Measurements from ENCODE around the gene KHNYN. TPM values are rescaled to one million over a fixed set of nuclear protein-coding genes. Genes with fewer than 3 reads are reported as not detected.
A peak's percentile ranks its signal among the peaks of the same experiment; 100 is the strongest.

The KHNYN gene
- total RNA-seq, 1 experiment from 2014 or later: 63.0 TPM

DNA sequence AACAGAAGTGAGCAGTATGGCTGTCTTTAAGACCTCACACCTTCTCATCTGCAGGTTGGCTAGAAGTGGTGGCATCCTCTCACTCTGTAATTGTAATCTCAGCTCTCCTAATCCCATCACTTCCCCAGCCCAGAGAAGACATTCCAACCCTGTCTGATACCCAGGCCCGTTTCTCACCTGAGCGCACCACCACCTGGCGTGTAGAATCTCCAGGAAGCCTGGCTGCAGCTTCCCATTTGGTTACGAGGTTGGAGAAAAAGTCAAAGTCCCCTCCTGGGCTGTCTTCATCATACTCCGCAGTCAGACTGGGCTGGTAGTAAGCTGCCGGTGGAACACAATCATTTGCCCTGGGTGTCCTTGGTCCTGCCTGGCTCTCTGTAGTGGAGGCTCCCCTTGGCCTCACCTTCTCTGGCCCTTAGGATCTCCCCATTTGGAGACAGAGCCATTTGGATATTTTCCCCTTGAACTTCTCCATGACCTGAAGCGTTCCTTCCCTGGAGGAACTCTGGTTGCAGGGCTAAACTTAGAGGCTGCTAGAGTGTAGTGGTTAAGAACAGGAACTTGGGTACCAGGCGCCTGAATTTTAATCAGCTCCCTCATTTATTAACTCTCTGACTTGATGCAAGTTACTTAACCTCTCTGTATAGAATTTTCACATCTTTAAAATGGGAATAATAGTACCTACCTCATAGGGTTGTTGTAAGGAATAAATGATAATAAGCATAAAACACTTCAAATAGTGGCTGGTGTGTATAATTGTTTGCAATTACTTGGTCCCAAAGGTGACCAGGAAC, 11.0 kb downstream of the KHNYN start:
- BruUV-seq (replicated peaks): no TSS peak
- Mint-ChIP-seq H3K4me3 (ENCODE audit: unreplicated experiment) (peak overlapping the region; percentile 78), H3K9me3 (ENCODE audit: unreplicated experiment) (no peaks in the 10 kb centered on the region), H3K36me3 (ENCODE audit: insufficient read depth, unreplicated experiment) (peaks cover 65% of the 10 kb centered on the region), H3K27ac (ENCODE audit: low read depth, unreplicated experiment) (peak overlapping the region; percentile 49), H3K4me1 (ENCODE audit: insufficient read depth, unreplicated experiment) (peaks cover 8% of the 10 kb centered on the region), H3K27me3 (ENCODE audit: insufficient read depth, unreplicated experiment) (no peaks in the 10 kb centered on the region)
- CTCF ChIA-PET: interaction anchor here (0.6 to 5.5 kb wide), 14 partner anchors 9 to 167 kb away, joined by 3 to 64 read pairs (median 4); partner anchors contain the start of genes ADCY4, CIDEB and KHNYN
- TF ChIP-seq, protein P1, sequence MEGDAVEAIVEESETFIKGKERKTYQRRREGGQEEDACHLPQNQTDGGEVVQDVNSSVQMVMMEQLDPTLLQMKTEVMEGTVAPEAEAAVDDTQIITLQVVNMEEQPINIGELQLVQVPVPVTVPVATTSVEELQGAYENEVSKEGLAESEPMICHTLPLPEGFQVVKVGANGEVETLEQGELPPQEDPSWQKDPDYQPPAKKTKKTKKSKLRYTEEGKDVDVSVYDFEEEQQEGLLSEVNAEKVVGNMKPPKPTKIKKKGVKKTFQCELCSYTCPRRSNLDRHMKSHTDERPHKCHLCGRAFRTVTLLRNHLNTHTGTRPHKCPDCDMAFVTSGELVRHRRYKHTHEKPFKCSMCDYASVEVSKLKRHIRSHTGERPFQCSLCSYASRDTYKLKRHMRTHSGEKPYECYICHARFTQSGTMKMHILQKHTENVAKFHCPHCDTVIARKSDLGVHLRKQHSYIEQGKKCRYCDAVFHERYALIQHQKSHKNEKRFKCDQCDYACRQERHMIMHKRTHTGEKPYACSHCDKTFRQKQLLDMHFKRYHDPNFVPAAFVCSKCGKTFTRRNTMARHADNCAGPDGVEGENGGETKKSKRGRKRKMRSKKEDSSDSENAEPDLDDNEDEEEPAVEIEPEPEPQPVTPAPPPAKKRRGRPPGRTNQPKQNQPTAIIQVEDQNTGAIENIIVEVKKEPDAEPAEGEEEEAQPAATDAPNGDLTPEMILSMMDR (IDR thresholded peaks at IDR 0.05; ENCODE audit: unreplicated experiment): no peak
- POLR2A ChIA-PET: interaction anchor here (0.5 to 4.8 kb wide), 10 partner anchors 10 to 252 kb away, joined by 3 to 47 read pairs (median 4); partner anchors contain the start of genes CBLN3, DHRS1, IPO4 and KHNYN
- intact Hi-C loops (cut with micrococcal nuclease): no loop called here
- DNase-seq (ENCODE audit: unreplicated experiment): no peak

DNA sequence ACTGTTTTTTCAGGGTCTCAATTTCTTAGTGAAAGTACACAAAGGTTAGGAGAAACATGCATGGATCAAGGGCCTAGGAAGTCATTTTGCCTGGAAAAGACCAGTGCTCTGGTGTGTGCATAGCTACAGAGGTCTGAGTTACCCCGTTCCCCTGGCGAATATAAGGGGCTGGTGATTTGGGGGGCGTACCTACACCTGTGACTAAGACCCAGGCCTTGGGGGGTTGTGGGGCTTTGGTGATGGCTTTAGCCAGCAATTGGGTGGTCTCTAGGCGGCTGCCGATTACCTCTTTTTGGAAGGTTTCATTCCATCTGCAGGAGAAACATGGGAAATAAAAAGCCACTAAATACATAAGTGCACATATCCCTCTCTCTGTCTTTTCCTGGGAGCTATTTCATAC, 11.7 kb downstream of the KHNYN start:
- intact Hi-C loops (cut with micrococcal nuclease): no loop called here
- Mint-ChIP-seq H3K4me1 (ENCODE audit: insufficient read depth, unreplicated experiment) (peaks cover 8% of the 10 kb centered on the region), H3K9me3 (ENCODE audit: unreplicated experiment) (no peaks in the 10 kb centered on the region), H3K4me3 (ENCODE audit: unreplicated experiment) (peak overlapping the region; percentile 78), H3K27me3 (ENCODE audit: insufficient read depth, unreplicated experiment) (no peaks in the 10 kb centered on the region), H3K27ac (ENCODE audit: low read depth, unreplicated experiment) (peak overlapping the region; percentile 100), H3K36me3 (ENCODE audit: insufficient read depth, unreplicated experiment) (peaks cover 64% of the 10 kb centered on the region)
- BruUV-seq (replicated peaks): TSS peak; percentile 54
- POLR2A ChIA-PET: interaction anchor here (0.8 to 4.8 kb wide), 15 partner anchors 11 to 327 kb away, joined by 3 to 47 read pairs (median 5); partner anchors contain the start of genes CBLN3, DCAF11, DHRS1 and IPO4
- TF ChIP-seq, protein P1 (IDR thresholded peaks at IDR 0.05; ENCODE audit: unreplicated experiment): no peak
- CTCF ChIA-PET: interaction anchor here (0.7 to 5.5 kb wide), 17 partner anchors 10 to 202 kb away, joined by 3 to 64 read pairs (median 3); partner anchors contain the start of genes ADCY4, CIDEB and KHNYN
- DNase-seq (ENCODE audit: unreplicated experiment): no peak

DNA sequence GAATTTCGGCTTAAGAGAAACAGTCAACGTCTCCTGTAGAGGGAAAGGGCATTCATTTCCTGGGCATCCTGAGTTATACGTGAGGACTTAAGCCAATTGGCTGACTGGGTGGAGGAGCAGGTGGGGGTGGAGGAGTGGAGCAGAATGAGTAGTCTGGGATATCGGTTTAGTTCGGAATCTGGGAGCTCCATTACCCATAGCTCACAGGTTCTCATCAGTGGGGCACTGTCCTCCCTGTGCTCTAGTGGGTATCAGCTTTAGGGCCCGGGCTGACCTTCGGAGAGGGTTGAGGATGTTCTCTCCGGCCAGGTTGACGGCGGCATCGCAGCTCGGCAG, 12.1 kb downstream of the KHNYN start:
- CTCF ChIA-PET: interaction anchor here (0.7 to 5.5 kb wide), 17 partner anchors 10 to 202 kb away, joined by 3 to 64 read pairs (median 3); partner anchors contain the start of genes ADCY4, CIDEB and KHNYN
- Mint-ChIP-seq H3K36me3 (ENCODE audit: insufficient read depth, unreplicated experiment) (peaks cover 60% of the 10 kb centered on the region), H3K27ac (ENCODE audit: low read depth, unreplicated experiment) (peak overlapping the region; percentile 100), H3K9me3 (ENCODE audit: unreplicated experiment) (no peaks in the 10 kb centered on the region), H3K27me3 (ENCODE audit: insufficient read depth, unreplicated experiment) (no peaks in the 10 kb centered on the region), H3K4me3 (ENCODE audit: unreplicated experiment) (peak overlapping the region; percentile 78), H3K4me1 (ENCODE audit: insufficient read depth, unreplicated experiment) (peaks cover 8% of the 10 kb centered on the region)
- POLR2A ChIA-PET: interaction anchor here (0.8 to 4.8 kb wide), 17 partner anchors 11 to 327 kb away, joined by 3 to 47 read pairs (median 5); partner anchors contain the start of genes CBLN3, DCAF11, DHRS1 and IPO4
- no peak for DNase-seq (ENCODE audit: unreplicated experiment)
- BruUV-seq (replicated peaks): no TSS peak
- TF ChIP-seq, protein P1 (IDR thresholded peaks at IDR 0.05; ENCODE audit: unreplicated experiment): no peak
- intact Hi-C loops (cut with micrococcal nuclease): no loop called here

Data from MCF 10A (cell line).